Liver (tissue), 9 donors: ENCODE measurements around the gene NEDD4. TPM values are rescaled to one million over a fixed set of nuclear protein-coding genes. Genes with fewer than 3 reads are reported as not detected.

ENCODE experiments used
- DNase-seq: peaks from one replicate; pipeline ENCODE4 v3.0.0-alpha.2; 2017; ENCODE audit warnings: low spot score
- H3K27ac ChIP-seq, 2 donors: one replicate each; pipeline ENCODE4 v1.7.0; 2013; ENCODE audit warnings: inconsistent platforms in 2 of 2, low read length in 2 of 2, control low read depth in 1 of 2, low read depth in 1 of 2, mild to moderate bottlenecking in 1 of 2
- H3K27me3 ChIP-seq, 4 donors: one replicate each; pipeline versions ENCODE4 v1.6.1 to v1.7.0; 2013; ENCODE audit warnings: low read length in 3 of 4, inconsistent platforms in 1 of 4, mild to moderate bottlenecking in 1 of 4, moderate library complexity in 1 of 4; ENCODE audit not compliant: control insufficient read depth in 4 of 4, insufficient read depth in 4 of 4
- H3K36me3 ChIP-seq, 4 donors: one replicate each; pipeline versions ENCODE4 v1.6.1 to v1.7.0; 2013; ENCODE audit warnings: low read length in 3 of 4, mild to moderate bottlenecking in 3 of 4, low read depth in 1 of 4, moderate library complexity in 1 of 4; ENCODE audit not compliant: control insufficient read depth in 4 of 4, insufficient read depth in 3 of 4
- H3K4me1 ChIP-seq, 4 donors: one replicate each; pipeline versions ENCODE4 v1.6.1 to v1.7.0; 2013; ENCODE audit warnings: low read length in 3 of 4, mild to moderate bottlenecking in 3 of 4, moderate library complexity in 1 of 4; ENCODE audit not compliant: control insufficient read depth in 4 of 4, insufficient read depth in 4 of 4
- H3K4me3 ChIP-seq, 3 donors: one replicate each; pipeline versions ENCODE4 v1.6.1 to v1.7.0; 2013; ENCODE audit warnings: low read length in 3 of 3, control low read depth in 1 of 3, low read depth in 1 of 3, mild to moderate bottlenecking in 1 of 3
- H3K9ac ChIP-seq, 2 donors: one replicate each; pipeline ENCODE4 v1.7.0; 2013; ENCODE audit warnings: low read length in 2 of 2, mild to moderate bottlenecking in 2 of 2, moderate library complexity in 2 of 2, control low read depth in 1 of 2, low read depth in 1 of 2
- H3K9me3 ChIP-seq, 4 donors: one replicate each; pipeline versions ENCODE4 v1.6.1 to v1.7.0; 2013; ENCODE audit warnings: low read length in 3 of 4; ENCODE audit not compliant: control insufficient read depth in 4 of 4
- ATF3 ChIP-seq: IDR thresholded peaks from 2 replicates; pipeline ENCODE4 v1.6.1; 2016; ENCODE audit warnings: antibody characterized with exemption
- EGR1 ChIP-seq, 2 donors: IDR thresholded peaks; 2 replicates each; pipeline ENCODE4 v1.6.1; 2016 to 2018; ENCODE audit warnings: antibody characterized with exemption in 2 of 2, low read depth in 2 of 2
- FOXA1 ChIP-seq: IDR thresholded peaks from 2 replicates; pipeline ENCODE4 v1.6.1; 2016; ENCODE audit warnings: antibody characterized with exemption
- FOXA2 ChIP-seq: IDR thresholded peaks from 2 replicates; pipeline ENCODE4 v1.6.1; 2016; ENCODE audit warnings: antibody characterized with exemption
- GABPA ChIP-seq, 2 donors: IDR thresholded peaks in 1 of 2; conservative IDR thresholded peaks in 1 of 2; 2 replicates each; pipeline ENCODE4 v1.6.1; 2016; ENCODE audit warnings: antibody characterized with exemption in 2 of 2, mild to moderate bottlenecking in 1 of 2, moderate library complexity in 1 of 2
- HNF4A ChIP-seq, 2 donors: conservative IDR thresholded peaks; 2 replicates each; pipeline ENCODE4 v1.6.1; 2016; ENCODE audit warnings: antibody characterized with exemption in 2 of 2, mild to moderate bottlenecking in 2 of 2
- HNF4G ChIP-seq: IDR thresholded peaks from 2 replicates; pipeline ENCODE4 v1.6.1; 2016; ENCODE audit warnings: antibody characterized with exemption
- JUND ChIP-seq, 2 donors: IDR thresholded peaks; 2 replicates each; pipeline ENCODE4 v1.6.1; 2016; ENCODE audit warnings: antibody characterized with exemption in 2 of 2
- NR2F2 ChIP-seq: IDR thresholded peaks from 2 replicates; pipeline ENCODE4 v1.6.1; 2016; ENCODE audit warnings: antibody characterized with exemption
- RAD21 ChIP-seq, 2 donors: IDR thresholded peaks; 2 replicates each; pipeline ENCODE4 v1.6.1; 2016; ENCODE audit warnings: antibody characterized with exemption in 2 of 2, mild to moderate bottlenecking in 2 of 2
- RXRA ChIP-seq, 2 donors: IDR thresholded peaks; 2 replicates each; pipeline ENCODE4 v1.6.1; 2017 to 2018; ENCODE audit warnings: antibody characterized with exemption in 2 of 2, mild to moderate bottlenecking in 1 of 2
- SP1 ChIP-seq: IDR thresholded peaks from 2 replicates; pipeline ENCODE4 v1.6.1; 2018; ENCODE audit warnings: antibody characterized with exemption, mild to moderate bottlenecking
- TAF1 ChIP-seq: conservative IDR thresholded peaks from 2 replicates; pipeline ENCODE4 v1.6.1; 2016; ENCODE audit warnings: antibody characterized with exemption, mild to moderate bottlenecking
- YY1 ChIP-seq: IDR thresholded peaks from 2 replicates; pipeline ENCODE4 v1.6.1; 2016; ENCODE audit warnings: antibody characterized with exemption, mild to moderate bottlenecking
- ZBTB33 ChIP-seq: IDR thresholded peaks from 2 replicates; pipeline ENCODE4 v1.6.1; 2016; ENCODE audit warnings: antibody characterized with exemption
- WGBS: extraction: QIAGEN DNeasy Blood & Tissue Kit; methylation state at CpG from one replicate; pipeline ENCODE4 v1.1.7; 2013; 5-methylcytosine and 5-hydroxymethylcytosine counted together
- polyA plus RNA-seq, 2 donors: library from polyadenylated mRNA; stranded (reverse) in 1 of 2; unstranded in 1 of 2; fragments of 200-250 nt in 1 of 2; fragments of >200 nt in 1 of 2; fragmentation: Nextera tagmentation in 1 of 2; extraction: Ambion mirVana in 1 of 2; gene quantifications; one replicate each; pipeline versions ENCODE4 v1.2.1 to v1.2.3, GENCODE V29; 2013 to 2015
- total RNA-seq, 2 donors: library from RNA; depleted of rRNA; stranded (reverse); fragments of >200 nt; gene quantifications; one replicate each; pipeline ENCODE4 v1.2.3, GENCODE V29; 2014
- TF ChIP-seq, protein P1 (sequence below): IDR thresholded peaks from 2 replicates; pipeline ENCODE4 v1.6.1; 2016; ENCODE audit warnings: antibody characterized with exemption
- TF ChIP-seq, protein P2 (sequence below): fragments of 150-350 bp; IDR thresholded peaks from 2 replicates; pipeline ENCODE4 v1.5.1; 2017; ENCODE audit warnings: improper control_type of control experiment, low read depth, low read length; ENCODE audit not compliant: missing input control
- TF ChIP-seq, protein P3 (sequence below): IDR thresholded peaks from 2 replicates; pipeline ENCODE4 v1.6.1; 2016; ENCODE audit warnings: antibody characterized with exemption, mild to moderate bottlenecking
- donor health status: healthy.
- donor health status: healthy.
- donor health status: healthy.
- donor health status: healthy.
- donor health status: healthy.

The NEDD4 gene
- total and polyA plus RNA-seq, 4 donors: 9.1 to 17.5 (median 12.4) TPM

- Histone ChIP-seq H3K36me3 (no peaks in the 10 kb centered on the region), H3K4me1 (no peaks in the 10 kb centered on the region), H3K9me3 (no peaks in the 10 kb centered on the region), H3K27ac (no peak overlapping the region), H3K27me3 (no peaks in the 10 kb centered on the region), H3K4me3 (no peak overlapping the region), H3K9ac (no peak overlapping the region)
- 89% methylated on average over 2 of the region's 2 CpGs for WGBS
- DNase-seq: no peak
- TF ChIP-seq, protein P1, sequence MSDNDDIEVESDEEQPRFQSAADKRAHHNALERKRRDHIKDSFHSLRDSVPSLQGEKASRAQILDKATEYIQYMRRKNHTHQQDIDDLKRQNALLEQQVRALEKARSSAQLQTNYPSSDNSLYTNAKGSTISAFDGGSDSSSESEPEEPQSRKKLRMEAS: no peak
- TF ChIP-seq, protein P2, sequence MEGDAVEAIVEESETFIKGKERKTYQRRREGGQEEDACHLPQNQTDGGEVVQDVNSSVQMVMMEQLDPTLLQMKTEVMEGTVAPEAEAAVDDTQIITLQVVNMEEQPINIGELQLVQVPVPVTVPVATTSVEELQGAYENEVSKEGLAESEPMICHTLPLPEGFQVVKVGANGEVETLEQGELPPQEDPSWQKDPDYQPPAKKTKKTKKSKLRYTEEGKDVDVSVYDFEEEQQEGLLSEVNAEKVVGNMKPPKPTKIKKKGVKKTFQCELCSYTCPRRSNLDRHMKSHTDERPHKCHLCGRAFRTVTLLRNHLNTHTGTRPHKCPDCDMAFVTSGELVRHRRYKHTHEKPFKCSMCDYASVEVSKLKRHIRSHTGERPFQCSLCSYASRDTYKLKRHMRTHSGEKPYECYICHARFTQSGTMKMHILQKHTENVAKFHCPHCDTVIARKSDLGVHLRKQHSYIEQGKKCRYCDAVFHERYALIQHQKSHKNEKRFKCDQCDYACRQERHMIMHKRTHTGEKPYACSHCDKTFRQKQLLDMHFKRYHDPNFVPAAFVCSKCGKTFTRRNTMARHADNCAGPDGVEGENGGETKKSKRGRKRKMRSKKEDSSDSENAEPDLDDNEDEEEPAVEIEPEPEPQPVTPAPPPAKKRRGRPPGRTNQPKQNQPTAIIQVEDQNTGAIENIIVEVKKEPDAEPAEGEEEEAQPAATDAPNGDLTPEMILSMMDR: no peak
- TF ChIP-seq EGR1 (IDR thresholded peaks at IDR 0.05; ENCODE audit: low read depth in 2 of 2) (no peak), YY1 (no peak), HNF4G (no peak), ATF3 (no peak), FOXA2 (no peak), RXRA (IDR thresholded peaks at IDR 0.05) (no peak), JUND (IDR thresholded peaks at IDR 0.05) (no peak), TAF1 (no peak), FOXA1 (no peak), SP1 (no peak), RAD21 (IDR thresholded peaks at IDR 0.05) (no peak), GABPA (IDR thresholded peaks at IDR 0.05 in 1 of 2, conservative IDR thresholded peaks at IDR 0.05 in 1 of 2) (no peak), ZBTB33 (no peak), NR2F2 (no peak), HNF4A (conservative IDR thresholded peaks at IDR 0.05) (no peak)
- TF ChIP-seq, protein P3, sequence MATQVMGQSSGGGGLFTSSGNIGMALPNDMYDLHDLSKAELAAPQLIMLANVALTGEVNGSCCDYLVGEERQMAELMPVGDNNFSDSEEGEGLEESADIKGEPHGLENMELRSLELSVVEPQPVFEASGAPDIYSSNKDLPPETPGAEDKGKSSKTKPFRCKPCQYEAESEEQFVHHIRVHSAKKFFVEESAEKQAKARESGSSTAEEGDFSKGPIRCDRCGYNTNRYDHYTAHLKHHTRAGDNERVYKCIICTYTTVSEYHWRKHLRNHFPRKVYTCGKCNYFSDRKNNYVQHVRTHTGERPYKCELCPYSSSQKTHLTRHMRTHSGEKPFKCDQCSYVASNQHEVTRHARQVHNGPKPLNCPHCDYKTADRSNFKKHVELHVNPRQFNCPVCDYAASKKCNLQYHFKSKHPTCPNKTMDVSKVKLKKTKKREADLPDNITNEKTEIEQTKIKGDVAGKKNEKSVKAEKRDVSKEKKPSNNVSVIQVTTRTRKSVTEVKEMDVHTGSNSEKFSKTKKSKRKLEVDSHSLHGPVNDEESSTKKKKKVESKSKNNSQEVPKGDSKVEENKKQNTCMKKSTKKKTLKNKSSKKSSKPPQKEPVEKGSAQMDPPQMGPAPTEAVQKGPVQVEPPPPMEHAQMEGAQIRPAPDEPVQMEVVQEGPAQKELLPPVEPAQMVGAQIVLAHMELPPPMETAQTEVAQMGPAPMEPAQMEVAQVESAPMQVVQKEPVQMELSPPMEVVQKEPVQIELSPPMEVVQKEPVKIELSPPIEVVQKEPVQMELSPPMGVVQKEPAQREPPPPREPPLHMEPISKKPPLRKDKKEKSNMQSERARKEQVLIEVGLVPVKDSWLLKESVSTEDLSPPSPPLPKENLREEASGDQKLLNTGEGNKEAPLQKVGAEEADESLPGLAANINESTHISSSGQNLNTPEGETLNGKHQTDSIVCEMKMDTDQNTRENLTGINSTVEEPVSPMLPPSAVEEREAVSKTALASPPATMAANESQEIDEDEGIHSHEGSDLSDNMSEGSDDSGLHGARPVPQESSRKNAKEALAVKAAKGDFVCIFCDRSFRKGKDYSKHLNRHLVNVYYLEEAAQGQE: no peak
Observed at GRCh38 chr15:55960946-55961345, 32.5 kb downstream of the NEDD4 start.
